NCI-H82 treated with DMSO at 0.1 percent for 48 hours (cell line): Measurements from ENCODE around the gene OSBPL1A.

Experiments
- DNase-seq: peaks from one replicate; lab custom pipeline; 2025; ENCODE audit not compliant: unreplicated experiment; lab: John Stamatoyannopoulos, UW

OSBPL1A gene

GRCh38 chr18:24138409-24138788 lies 259.2 kb downstream of the OSBPL1A start:
- DNase-seq: no peak

GRCh38 chr18:24136967-24137373 lies 260.7 kb downstream of the OSBPL1A start:
- DNase-seq: no peak

DNA sequence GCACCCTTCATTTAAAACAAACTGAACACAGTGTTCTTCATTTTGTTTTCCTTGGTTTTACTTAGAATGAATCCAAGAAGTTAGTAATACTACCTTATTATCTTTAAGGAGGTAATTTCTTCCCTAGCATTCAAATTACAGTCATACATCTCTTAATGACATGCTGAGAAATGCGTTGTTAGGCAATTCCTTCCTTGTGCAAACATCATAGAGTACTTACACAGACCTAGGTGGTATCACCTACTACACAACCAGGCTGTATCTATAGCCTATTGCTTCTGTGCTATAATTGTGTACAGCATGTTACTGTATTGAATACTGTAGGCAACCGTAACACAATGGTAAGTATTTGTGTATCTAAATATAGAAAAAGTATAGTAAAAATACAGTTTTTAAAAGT lies 267.1 kb downstream of the OSBPL1A start:
- no peak for DNase-seq

- no peak for DNase-seq
These were observed 268.9 kb downstream of the OSBPL1A start for GRCh38 chr18:24128700-24129099.

GRCh38 chr18:24127735-24128134 lies 269.9 kb downstream of the OSBPL1A start:
- peak; percentile 90 for DNase-seq

DNA sequence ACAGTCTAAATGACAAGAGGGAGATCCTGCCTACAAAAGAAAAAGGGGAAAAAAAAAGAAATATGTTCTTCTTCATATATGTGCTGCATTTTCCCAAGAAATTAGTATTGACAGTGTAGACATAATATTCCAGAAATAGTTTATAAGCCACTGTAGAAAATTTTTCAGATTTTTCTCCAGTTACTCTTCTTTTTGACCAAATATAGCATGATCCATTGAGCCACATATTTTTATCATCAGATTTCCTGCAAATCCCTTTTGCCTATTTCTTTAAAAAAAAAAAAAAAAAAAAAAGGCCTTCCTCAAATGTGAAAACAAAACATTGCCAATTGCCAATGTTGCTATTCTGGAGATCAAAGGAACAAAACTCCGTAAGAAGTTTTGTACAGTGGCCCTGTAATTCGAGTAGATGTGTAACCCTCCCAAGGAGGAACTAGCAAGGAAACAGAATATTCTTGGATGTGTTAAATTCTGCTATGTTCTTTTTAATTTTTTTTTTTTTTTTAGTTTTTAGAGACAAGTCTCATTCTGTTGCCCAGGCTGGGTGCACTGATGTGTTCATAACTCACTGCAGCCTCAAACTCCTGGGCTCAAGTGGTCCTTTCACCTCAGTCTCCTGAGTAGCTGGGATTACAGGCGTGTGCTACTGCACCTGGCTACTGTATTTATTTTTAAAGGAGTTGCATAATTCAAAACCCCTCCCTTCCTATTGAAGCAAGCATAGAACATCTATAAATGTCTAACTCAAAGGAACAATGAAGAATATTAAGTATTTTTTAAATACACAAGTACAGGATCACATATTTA lies 271.3 kb downstream of the OSBPL1A start:
- no peak for DNase-seq

GRCh38 chr18:24121625-24122024 lies 276.0 kb downstream of the OSBPL1A start:
- DNase-seq: no peak

DNA sequence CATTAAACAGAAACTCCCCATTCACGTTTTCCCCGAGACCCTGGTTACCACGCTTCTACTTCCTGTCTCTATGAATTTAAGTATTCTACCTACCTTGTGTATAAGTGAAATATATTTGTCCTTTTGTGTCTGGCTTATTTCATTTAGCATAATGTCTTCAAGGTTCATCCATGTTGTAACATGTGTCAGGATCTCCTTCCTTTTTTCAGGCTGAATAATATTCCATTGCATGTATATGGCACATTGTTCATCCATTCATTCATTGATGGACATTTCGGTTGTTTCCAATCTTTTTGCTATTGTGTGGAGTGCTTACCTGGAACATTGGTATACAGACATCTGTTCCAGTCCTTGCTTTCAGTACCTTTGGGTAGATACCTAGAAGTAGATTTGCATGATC lies 276.9 kb downstream of the OSBPL1A start:
- no peak for DNase-seq

- DNase-seq: peak; percentile 50
These were observed 278.7 kb downstream of the OSBPL1A start for GRCh38 chr18:24118750-24119577.

- DNase-seq: no peak
These were observed 282.0 kb downstream of the OSBPL1A start for GRCh38 chr18:24115628-24116027.

- no peak for DNase-seq
These were observed 282.6 kb downstream of the OSBPL1A start for GRCh38 chr18:24114924-24115549.

- DNase-seq: no peak
These were observed 284.6 kb downstream of the OSBPL1A start for GRCh38 chr18:24112874-24113615.

- DNase-seq: no peak
These were observed 285.2 kb downstream of the OSBPL1A start for GRCh38 chr18:24112464-24112863.
